GM12891 (cell line): ENCODE measurements around the gene OLIG2.

Source experiments
- POLR2A ChIP-seq: IDR thresholded peaks from 2 replicates; pipeline ENCODE4 v1.6.1; 2011; ENCODE audit warnings: low read depth, low read length, control low read depth
- POLR2AphosphoS5 ChIP-seq: IDR thresholded peaks from 2 replicates; pipeline ENCODE4 v1.6.1; 2011; ENCODE audit warnings: low read depth, low read length, control low read depth

- TF ChIP-seq POLR2AphosphoS5 (no peak), POLR2A (no peak)
Measured at GRCh38 chr21:33026878-33027400, 1.2 kb downstream of the OLIG2 start.
